ENCODE data around the gene DLGAP1.

Gene DLGAP1

DNA sequence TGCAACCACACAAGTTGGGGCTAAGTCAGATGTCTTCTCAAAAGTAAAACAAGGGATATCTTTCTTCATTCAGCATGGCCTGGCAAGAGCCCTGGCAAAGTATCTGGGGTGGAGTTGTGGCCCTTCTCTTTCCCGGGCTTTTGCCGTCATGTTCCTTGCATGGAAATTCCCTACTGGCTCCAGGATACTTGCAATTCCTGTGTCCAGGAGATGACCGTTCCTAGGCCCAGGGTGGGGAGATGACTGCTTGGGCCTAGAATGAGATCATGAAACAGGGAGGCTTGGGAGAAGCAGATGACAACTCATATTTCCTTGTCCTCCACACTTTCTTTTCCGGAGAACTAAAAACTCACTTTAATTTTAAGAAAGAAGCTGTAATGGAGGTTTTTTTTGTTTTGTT is 944.2 kb downstream of the DLGAP1 start:
- no peak for DNase-seq

- DNase-seq, result no peak
Measured at GRCh38 chr18:3510024-3510423, 945.1 kb downstream of the DLGAP1 start.

GRCh38 chr18:3508576-3509549 is 946.2 kb downstream of the DLGAP1 start:
- DNase-seq, result peak; percentile 40 to 65

DNA sequence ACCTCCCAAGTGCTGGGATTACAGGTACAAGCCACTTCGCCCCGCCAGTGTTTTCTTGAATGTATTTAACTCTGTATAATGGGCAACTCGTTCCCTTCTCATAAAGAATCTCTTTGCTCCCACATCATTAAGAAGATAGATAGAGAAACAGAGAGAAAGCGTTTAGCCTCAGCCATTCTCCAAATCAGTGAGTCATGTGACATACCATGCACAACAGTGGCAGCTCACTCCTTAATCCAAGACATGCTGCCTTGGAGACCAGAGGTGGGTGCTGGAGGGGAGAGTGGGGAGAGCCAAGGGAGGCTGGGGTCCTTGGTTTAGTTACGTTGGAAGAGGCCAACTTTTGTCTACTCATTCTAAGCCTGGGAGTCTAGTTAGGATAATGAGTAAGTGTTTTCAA is 950.5 kb downstream of the DLGAP1 start:
- no peak for DNase-seq

DNA sequence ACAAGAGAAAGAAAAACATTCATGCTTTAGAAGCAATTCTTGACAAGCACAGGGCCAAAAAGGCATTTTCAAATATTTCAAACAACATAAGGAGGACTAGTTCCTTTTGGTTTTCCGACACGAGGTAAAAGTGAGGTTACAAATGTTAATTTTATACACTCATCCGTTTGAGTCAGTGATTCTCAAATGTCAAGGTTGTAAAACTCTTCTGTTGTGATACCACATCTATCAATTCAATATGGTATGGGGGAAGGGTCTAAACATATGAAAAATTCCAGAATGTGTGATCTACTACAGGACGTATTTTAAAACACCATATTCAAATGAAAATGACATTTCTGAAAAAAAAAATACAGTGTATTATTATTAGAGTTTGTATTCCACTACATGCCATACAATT is 952.5 kb downstream of the DLGAP1 start:
- DNase-seq, result no peak

DNA sequence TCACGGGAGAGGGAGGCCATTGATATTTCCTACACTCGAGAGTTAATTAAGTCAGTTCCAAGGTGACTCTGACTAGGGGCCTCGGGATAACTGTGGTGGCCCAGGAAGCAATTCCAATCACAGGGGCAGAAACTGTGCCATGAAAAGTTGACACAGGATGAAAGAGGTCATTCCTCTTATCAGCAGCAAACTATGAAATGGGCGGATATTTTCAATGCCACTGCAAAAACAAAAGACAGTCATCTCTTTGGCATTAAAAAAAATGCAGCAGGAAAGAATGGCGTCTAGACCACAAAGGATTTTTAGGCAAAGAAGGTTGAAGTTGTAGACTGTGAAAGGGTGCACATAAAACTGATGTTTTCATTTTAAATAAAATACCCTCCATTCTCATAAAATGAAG is 955.1 kb downstream of the DLGAP1 start:
- DNase-seq, result no peak

DNA sequence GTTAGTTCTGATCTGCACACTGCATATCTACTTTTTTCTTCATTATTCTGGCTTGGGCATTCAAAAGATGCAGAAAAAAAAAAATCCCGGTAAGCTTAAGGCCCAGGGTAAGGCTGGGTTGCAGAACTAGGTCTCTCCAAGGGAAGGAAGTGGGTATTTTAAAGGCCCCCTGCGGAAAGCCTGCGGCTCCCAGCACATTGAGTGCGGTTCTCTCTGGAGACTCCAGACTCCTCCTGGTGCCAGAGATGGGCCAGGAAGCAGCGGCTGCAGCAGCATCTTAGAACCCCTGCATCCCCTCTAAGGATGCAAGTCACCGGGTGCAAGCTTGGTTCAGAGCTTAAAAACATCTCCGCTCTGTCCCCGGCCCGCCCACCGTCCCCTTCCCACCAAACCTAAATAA is 955.6 kb downstream of the DLGAP1 start:
- no peak for DNase-seq

GRCh38 chr18:3498698-3499471 is 956.2 kb downstream of the DLGAP1 start:
- peak; percentile 22 to 30 for DNase-seq

GRCh38 chr18:3495691-3496430 is 959.2 kb downstream of the DLGAP1 start:
- DNase-seq, result no peak

GRCh38 chr18:3494569-3494968 is 960.5 kb downstream of the DLGAP1 start:
- DNase-seq, result no peak

- no peak for DNase-seq
Measured at GRCh38 chr18:3494245-3494526, 960.9 kb downstream of the DLGAP1 start.

DNA sequence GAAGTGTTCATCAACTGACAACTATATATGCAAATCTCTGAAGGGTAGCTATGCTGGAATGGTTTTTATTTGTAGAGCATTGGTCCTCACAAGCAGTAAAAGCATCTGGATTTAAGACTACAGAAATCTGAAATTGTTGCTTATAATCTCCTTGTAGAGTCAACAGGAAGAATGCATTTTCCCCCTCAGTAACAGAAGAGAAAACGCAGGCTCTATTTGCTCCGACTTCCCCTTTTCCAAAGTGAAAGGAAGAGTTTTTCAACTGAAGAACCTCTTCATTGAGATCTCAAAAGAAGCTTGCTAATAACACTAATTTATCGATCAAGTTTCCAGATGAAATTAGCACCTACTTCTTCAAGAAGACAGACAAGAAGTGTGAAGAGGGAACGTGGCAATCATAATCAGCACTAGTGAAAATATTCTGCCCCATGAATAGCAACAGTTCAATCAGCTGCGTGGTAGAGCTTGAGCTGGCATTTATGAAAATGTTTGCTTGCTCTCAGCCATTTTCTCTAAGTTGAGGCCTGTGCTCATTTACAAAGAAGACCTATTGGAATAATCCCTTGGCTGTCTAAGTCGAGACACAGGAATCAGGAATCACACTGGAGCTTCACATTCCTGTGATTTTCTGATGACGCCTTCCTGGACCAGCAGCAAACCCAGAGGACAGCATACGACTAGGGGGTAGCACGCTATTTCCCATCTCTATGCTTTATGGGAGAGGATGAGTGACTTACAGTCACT is 961.4 kb downstream of the DLGAP1 start:
- DNase-seq, result no peak

DNA sequence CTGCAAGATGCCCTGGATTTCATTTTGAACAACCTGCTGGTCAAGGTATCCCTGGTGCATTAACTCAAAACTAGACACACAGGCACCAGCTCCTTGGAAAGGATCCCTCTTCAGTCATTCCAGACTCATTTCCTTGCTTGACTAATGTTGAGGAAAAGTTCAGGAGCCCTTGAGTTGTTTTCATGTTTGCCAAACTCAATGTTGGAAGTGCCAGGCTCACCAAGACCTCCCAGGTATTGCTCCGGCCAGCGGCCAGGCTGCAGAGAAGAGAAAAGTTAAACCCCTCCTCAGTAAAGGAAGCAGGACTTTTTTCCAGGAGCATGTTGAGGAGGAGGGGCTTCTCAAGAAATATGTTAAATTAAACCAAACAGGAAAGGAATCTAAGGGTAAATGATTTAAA is 962.4 kb downstream of the DLGAP1 start:
- no peak for DNase-seq

DNA sequence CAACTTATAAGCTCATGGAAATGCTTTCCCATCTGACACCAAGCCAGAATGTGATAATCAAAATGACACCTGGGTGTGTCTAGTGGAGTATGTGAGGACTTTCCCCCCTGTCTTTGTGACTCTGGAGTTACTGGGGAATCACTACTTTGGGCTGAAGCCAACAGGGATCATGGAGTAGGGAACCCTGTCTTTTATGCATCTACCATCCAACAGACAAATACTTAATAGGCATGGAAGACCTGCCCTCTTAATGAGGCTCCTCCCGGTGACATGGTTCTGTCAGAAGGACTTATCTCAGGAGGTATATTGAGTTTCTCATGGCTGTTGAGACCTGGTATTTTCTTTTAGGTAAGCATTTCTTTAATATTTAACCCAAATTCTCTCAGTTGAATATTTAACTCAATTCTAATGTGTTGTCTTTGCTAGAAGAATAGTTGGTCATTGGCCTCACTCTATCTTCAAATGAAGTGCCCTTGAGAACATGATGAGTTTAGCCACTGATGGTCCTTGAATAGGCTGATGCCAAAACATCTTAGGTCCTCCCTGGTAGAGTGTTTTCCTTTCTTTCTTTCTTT is 963.0 kb downstream of the DLGAP1 start:
- no peak for DNase-seq

DNA sequence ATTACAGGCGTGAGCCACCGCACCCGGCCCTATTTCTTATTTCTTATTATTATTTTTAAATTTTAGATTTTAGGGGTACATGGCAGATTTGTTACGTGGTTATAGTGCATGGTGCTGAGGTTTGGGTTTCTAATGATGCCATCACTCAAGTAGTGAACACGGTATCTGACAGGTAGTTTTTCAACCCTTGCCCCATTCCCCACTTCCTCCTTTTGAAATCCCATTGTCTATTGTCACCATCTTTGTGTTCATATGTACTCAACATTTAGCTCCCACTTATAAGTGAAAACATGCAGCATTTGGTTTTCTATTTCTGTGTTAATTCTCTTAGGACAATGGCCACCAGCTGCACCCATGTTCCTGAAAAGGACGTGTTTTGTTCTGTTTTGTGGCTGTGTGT is 965.6 kb downstream of the DLGAP1 start:
- DNase-seq, result no peak

GRCh38 chr18:3486512-3486911 is 968.6 kb downstream of the DLGAP1 start:
- DNase-seq, result no peak

DNA sequence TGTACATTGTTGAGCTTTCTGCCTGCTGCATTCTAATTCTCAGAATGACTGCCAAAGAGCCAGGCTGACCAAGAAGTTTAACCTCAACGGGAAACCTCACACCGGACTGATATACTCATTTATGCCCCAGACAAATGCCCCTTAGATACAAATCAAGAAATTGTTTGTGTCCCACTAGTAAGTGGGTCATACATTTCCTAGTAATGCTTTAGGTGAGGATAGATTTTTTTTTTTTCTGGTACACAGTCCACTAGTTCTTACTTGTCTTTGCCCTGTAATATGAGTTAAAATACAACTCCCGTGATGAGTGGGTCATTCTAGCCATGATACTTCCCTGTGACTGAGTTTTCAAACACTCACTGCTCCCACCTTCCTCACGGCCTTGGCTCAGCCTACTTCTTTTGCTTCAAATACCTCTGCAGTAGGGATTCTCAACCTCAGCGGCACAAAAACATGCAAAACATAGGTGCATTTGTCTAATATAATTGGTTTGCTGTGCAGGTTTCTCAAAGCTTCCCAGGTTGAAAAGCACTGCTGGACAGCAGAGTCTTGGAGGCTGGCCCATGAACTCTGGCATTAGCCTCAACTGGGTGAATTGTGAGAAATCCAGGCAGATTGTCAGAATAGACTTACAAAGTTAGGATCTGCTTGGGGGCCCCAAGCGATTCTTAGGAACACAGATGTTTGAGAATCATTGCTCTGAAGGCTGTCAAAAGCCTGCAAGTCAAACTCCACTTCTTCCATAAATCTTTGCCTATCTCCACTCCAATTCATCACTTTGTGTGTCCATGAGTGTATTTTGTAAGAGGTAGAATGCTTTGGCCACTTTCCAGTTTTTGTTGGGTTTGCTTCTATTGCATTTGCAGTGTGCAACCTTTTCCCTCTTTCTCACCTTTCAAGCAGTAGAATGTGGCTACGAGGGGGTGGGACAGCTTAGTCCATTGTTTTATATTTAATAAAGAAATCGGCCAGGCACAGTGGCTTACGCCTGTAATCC is 969.7 kb downstream of the DLGAP1 start:
- DNase-seq, result no peak

- DNase-seq, result no peak
Measured at GRCh38 chr18:3482258-3482657, 972.8 kb downstream of the DLGAP1 start.

GRCh38 chr18:3481696-3482210 is 973.4 kb downstream of the DLGAP1 start:
- peak; percentile 49 to 53 for DNase-seq

GRCh38 chr18:3480827-3481573 is 974.1 kb downstream of the DLGAP1 start:
- DNase-seq, result no peak

Data from SHP77 (cell line).